Trophoblast cell (in vitro differentiated cells and primary cell): Measurements from ENCODE around the gene TOM1L2.
A peak's percentile ranks its signal among the peaks of the same experiment; 100 is the strongest.

Experiments used
- DNase-seq, 2 donors: peaks; one replicate each; pipeline ENCODE4 v3.0.0-alpha.2; 2016
- H2AFZ ChIP-seq: 2 replicates; pipeline ENCODE4 v1.6.1; 2013; ENCODE audit warnings: low read length, moderate library complexity, mild to moderate bottlenecking; ENCODE audit not compliant: insufficient read depth, poor library complexity
- H2AK5ac ChIP-seq: 2 replicates; pipeline ENCODE4 v1.6.1; 2013; ENCODE audit warnings: mild to moderate bottlenecking, low read length
- H2BK120ac ChIP-seq: 2 replicates; pipeline ENCODE4 v1.6.1; 2013; ENCODE audit warnings: low read length, mild to moderate bottlenecking, moderate library complexity; ENCODE audit not compliant: insufficient read depth, poor library complexity
- H2BK12ac ChIP-seq: 2 replicates; pipeline ENCODE4 v1.6.1; 2013; ENCODE audit warnings: mild to moderate bottlenecking, low read length, moderate library complexity
- H2BK5ac ChIP-seq: 2 replicates; pipeline ENCODE4 v1.6.1; 2013; ENCODE audit warnings: low read length, low read depth, moderate library complexity, mild to moderate bottlenecking; ENCODE audit not compliant: poor library complexity
- H3K14ac ChIP-seq: 2 replicates; pipeline ENCODE4 v1.6.1; 2013; ENCODE audit warnings: mild to moderate bottlenecking, low read length
- H3K18ac ChIP-seq: 2 replicates; pipeline ENCODE4 v1.6.1; 2013; ENCODE audit warnings: mild to moderate bottlenecking, low read length
- H3K23ac ChIP-seq: 2 replicates; pipeline ENCODE4 v1.6.1; 2013; ENCODE audit warnings: low read length
- H3K27ac ChIP-seq: 2 replicates; pipeline ENCODE4 v1.5.1; 2013; ENCODE audit warnings: low read depth, mild to moderate bottlenecking, inconsistent platforms, low read length, moderate library complexity
- H3K27me3 ChIP-seq: 2 replicates; pipeline ENCODE4 v1.6.1; 2013; ENCODE audit warnings: inconsistent platforms, mild to moderate bottlenecking, low read length, moderate library complexity; ENCODE audit not compliant: insufficient read depth
- H3K36me3 ChIP-seq, 2 experiments: 1 replicate in 1 of 2; 2 replicates in 1 of 2; pipeline ENCODE4 v1.6.1; 2013; ENCODE audit warnings: low read length in 2 of 2, mild to moderate bottlenecking in 2 of 2, moderate library complexity in 1 of 2; ENCODE audit not compliant: insufficient read depth in 2 of 2, control insufficient read depth in 1 of 2
- H3K4ac ChIP-seq: 2 replicates; pipeline ENCODE4 v1.6.1; 2013; ENCODE audit warnings: low read depth, mild to moderate bottlenecking, low read length, moderate library complexity
- H3K4me1 ChIP-seq, 2 experiments: 1 replicate in 1 of 2; 2 replicates in 1 of 2; pipeline ENCODE4 v1.6.1; 2013; ENCODE audit warnings: low read length in 2 of 2, mild to moderate bottlenecking in 2 of 2, moderate library complexity in 1 of 2; ENCODE audit not compliant: insufficient read depth in 2 of 2, control insufficient read depth in 1 of 2
- H3K4me2 ChIP-seq: 2 replicates; pipeline ENCODE4 v1.6.1; 2013; ENCODE audit warnings: inconsistent platforms, mild to moderate bottlenecking, low read length, moderate library complexity
- H3K4me3 ChIP-seq: 2 replicates; pipeline ENCODE4 v1.5.1; 2013; ENCODE audit warnings: mild to moderate bottlenecking, low read depth, low read length, inconsistent platforms
- H3K79me1 ChIP-seq: one replicate; pipeline ENCODE4 v1.6.1; 2013; ENCODE audit warnings: low read length
- H3K79me2 ChIP-seq: 2 replicates; pipeline ENCODE4 v1.6.1; 2013; ENCODE audit warnings: low read length, mild to moderate bottlenecking; ENCODE audit not compliant: control insufficient read depth, insufficient read depth, poor library complexity
- H3K9ac ChIP-seq: 2 replicates; pipeline ENCODE4 v1.6.1; 2013; ENCODE audit warnings: mild to moderate bottlenecking, low read length
- H3K9me3 ChIP-seq: 2 replicates; pipeline ENCODE4 v1.6.1; 2013; ENCODE audit warnings: low read depth, mild to moderate bottlenecking, control low read depth, inconsistent platforms, low read length; ENCODE audit not compliant: insufficient read depth
- H4K12ac ChIP-seq: 2 replicates; pipeline ENCODE4 v1.6.1; 2013; ENCODE audit warnings: low read depth, mild to moderate bottlenecking, low read length, moderate library complexity
- H4K8ac ChIP-seq: 2 replicates; pipeline ENCODE4 v1.6.1; 2013; ENCODE audit warnings: low read depth, mild to moderate bottlenecking, low read length, moderate library complexity
- H4K91ac ChIP-seq: one replicate; pipeline ENCODE4 v1.6.1; 2013; ENCODE audit warnings: low read depth, mild to moderate bottlenecking, low read length, moderate library complexity
- WGBS: extraction: QIAGEN DNeasy Blood & Tissue Kit; methylation state at CpG from one replicate; pipeline ENCODE4 v1.1.7; 2013; ENCODE audit warnings: missing lambda C conversion rate; ENCODE audit not compliant: insufficient read length, insufficient coverage; ENCODE audit errors: extremely low coverage; 5-methylcytosine and 5-hydroxymethylcytosine counted together

Gene TOM1L2

DNA sequence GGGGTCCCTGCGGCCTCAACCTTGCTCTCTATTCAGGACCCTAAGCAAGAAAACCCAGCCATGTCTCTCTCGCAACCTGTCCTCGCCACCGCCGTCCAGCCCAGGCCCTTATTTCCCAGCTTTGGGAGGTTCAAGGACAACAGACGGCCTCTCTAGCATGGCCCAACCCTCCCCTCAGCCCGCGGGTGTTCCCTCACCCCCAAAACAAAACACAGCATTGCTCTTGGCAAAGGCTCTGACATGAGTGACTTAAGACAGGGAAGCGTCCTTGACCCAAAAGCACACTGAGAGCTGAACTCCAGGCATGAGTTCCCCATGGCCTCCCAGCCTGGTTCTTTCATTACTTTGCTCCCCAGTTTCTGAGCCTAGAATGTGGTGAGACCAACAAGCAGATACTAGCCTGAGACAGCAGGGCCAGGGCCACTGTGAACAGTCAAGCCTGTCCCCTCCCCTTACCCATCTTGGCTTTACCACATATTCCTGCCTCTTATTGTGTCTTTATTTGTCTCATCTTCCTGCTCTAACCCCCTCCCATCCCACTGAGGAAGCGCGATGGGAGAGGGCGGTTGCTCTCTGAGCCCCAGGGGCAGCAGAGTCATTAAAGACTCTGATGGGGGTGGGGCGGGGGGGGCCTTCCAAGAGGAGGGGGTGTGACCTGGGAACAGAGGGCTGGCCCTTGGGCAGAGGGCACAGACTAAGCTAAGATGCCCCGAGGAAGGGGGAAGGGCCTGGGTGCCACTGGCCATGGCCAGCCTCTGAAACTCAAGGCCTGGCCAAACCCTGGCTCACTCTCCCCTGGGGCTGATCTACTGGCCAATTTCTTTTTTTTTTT, 147.2 kb downstream of the TOM1L2 start:
- peak overlapping the region; percentile 95 for H2BK120ac ChIP-seq
- peak overlapping the region; percentile 54 for H2BK5ac ChIP-seq
- H3K9ac ChIP-seq = no peak overlapping the region
- no peaks in the 10 kb centered on the region for H3K9me3 ChIP-seq
- peak overlapping the region; percentile 79 for H3K18ac ChIP-seq
- H4K91ac ChIP-seq = peak overlapping the region; percentile 95
- peak overlapping the region; percentile 21 for H4K8ac ChIP-seq
- peak overlapping the region; percentile 66 for H2AK5ac ChIP-seq
- H3K36me3 ChIP-seq = peaks cover 27 to 32% of the 10 kb centered on the region in 2 experiments
- no peak overlapping the region for H2AFZ ChIP-seq
- H3K27me3 ChIP-seq = no peaks in the 10 kb centered on the region
- no peak overlapping the region for H3K23ac ChIP-seq
- H3K79me1 ChIP-seq = peaks cover 27% of the 10 kb centered on the region
- H3K4me2 ChIP-seq = no peak overlapping the region
- H3K14ac ChIP-seq = peak overlapping the region; percentile 76
- H3K27ac ChIP-seq = peak overlapping the region; percentile 80
- H3K4me1 ChIP-seq = peaks cover 35 to 49% of the 10 kb centered on the region in 2 experiments
- peak overlapping the region; percentile 87 for H3K4ac ChIP-seq
- H2BK12ac ChIP-seq = peak overlapping the region; percentile 93
- no peak overlapping the region for H3K4me3 ChIP-seq
- WGBS = no CpG with 5 or more reads among the region's 14 CpGs
- peaks cover 26% of the 10 kb centered on the region for H3K79me2 ChIP-seq
- H4K12ac ChIP-seq = peak overlapping the region; percentile 4
- no peak for DNase-seq

DNA sequence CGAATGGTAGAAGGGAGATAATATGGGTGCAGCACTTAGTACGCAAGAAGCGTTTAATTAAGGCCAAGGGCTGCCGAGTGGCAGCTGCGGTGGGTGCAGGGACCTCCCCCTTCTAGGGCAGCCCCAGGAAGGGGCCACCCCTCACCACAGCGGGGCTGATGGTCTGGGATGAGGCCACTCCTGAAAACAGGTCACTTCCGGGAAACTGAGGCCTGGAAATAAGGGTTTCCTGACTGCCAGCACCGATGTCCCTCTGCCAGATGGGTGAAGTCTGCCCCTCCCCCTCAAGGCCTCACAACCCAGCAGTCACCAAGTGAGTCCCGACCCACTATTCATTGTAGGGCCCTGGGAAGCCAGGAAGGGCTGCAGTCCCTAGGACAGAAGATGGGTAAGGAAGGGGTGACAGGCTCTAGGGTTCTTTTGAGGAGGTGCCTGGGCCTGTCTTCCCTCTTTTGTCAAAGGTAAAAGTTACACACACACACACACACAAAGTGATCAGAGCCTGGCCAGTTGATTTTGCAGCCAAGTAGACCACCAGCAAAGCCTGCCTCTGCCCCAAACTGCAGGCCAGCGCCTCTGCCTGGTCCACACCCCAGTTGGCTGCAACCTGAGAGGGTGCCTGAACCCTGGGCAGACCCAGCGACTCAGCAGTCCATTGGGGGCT, 147.9 kb downstream of the TOM1L2 start:
- DNase-seq = no peak
- Histone ChIP-seq H3K27me3 (no peaks in the 10 kb centered on the region), H4K12ac (peak overlapping the region; percentile 36)

DNA sequence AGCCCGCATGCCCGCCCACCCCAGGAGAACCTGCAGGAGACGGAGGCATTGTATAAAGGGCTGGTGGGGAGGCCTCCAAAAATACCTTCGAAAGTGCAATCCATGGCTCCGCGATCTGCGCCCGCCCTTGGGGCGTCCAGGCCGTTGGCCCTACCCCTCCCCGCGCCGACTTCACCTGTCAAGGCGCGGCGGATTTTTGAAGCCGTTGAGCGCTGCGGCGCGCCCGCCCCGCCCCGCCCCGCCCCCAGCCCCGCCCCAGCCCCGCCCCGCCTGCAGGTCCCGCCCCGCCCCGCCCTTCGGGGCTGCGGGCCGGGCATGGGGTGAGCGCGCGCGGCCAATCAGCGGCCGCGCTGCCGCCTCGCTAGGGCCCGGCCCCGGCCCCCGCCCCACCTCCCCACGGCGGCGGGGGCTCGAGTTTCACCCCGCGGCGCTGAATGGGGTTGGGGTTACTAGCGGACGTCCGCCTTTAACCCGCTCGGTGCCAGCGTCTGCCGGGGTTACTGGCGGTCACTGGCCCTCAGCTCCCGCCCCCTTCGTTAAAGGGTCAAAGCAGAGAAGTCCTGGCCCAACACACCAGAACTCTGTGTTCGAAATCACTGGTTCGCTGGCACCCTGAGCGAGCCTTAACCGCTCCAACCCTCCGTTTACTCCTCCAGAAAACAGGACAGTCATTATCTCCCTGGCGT, 148.6 kb downstream of the TOM1L2 start:
- Histone ChIP-seq H3K4me3 (no peak overlapping the region), H3K27me3 (no peaks in the 10 kb centered on the region), H4K12ac (peak overlapping the region; percentile 36), H4K8ac (peak overlapping the region; percentile 80), H3K36me3 (peaks cover 40 to 42% of the 10 kb centered on the region in 2 experiments), H3K14ac (peak overlapping the region; percentile 81), H2BK12ac (peak overlapping the region; percentile 93), H2AK5ac (peak overlapping the region; percentile 79), H3K18ac (peak overlapping the region; percentile 83), H3K4me2 (peak overlapping the region; percentile 69), H3K27ac (peak overlapping the region; percentile 80), H3K23ac (no peak overlapping the region), H3K79me1 (peaks cover 27% of the 10 kb centered on the region), H3K4me1 (peaks cover 38 to 57% of the 10 kb centered on the region in 2 experiments), H3K79me2 (peaks cover 26% of the 10 kb centered on the region), H3K4ac (peak overlapping the region; percentile 87), H3K9me3 (peaks cover 4% of the 10 kb centered on the region), H2BK120ac (peak overlapping the region; percentile 95), H3K9ac (no peak overlapping the region), H2BK5ac (peak overlapping the region; percentile 90), H4K91ac (peak overlapping the region; percentile 95), H2AFZ (peak overlapping the region; percentile 38)
- peak; percentile 71 to 78 for DNase-seq
- WGBS = no CpG with 5 or more reads among the region's 69 CpGs

More for the DNA sequence above, 147.9 kb downstream of the TOM1L2 start:
- peak overlapping the region; percentile 87 for H3K4ac ChIP-seq
- H4K91ac ChIP-seq = peak overlapping the region; percentile 95
- H3K36me3 ChIP-seq = peaks cover 33 to 37% of the 10 kb centered on the region in 2 experiments
- no peak overlapping the region for H3K23ac ChIP-seq
- WGBS = no CpG with 5 or more reads among the region's 11 CpGs
- H2BK120ac ChIP-seq = peak overlapping the region; percentile 95
- H2AK5ac ChIP-seq = peak overlapping the region; percentile 79
- no peak overlapping the region for H3K9ac ChIP-seq
- peaks cover 27% of the 10 kb centered on the region for H3K79me1 ChIP-seq
- H2BK5ac ChIP-seq = peak overlapping the region; percentile 90
- H4K8ac ChIP-seq = peak overlapping the region; percentile 80
- H3K27ac ChIP-seq = peak overlapping the region; percentile 80
- peak overlapping the region; percentile 81 for H3K14ac ChIP-seq
- peaks cover 38 to 56% of the 10 kb centered on the region in 2 experiments for H3K4me1 ChIP-seq
- no peaks in the 10 kb centered on the region for H3K9me3 ChIP-seq
- H2AFZ ChIP-seq = peak overlapping the region; percentile 38
- H2BK12ac ChIP-seq = peak overlapping the region; percentile 93
- H3K4me2 ChIP-seq = peak overlapping the region; percentile 64
- peaks cover 26% of the 10 kb centered on the region for H3K79me2 ChIP-seq
- H3K4me3 ChIP-seq = no peak overlapping the region
- peak overlapping the region; percentile 79 for H3K18ac ChIP-seq

DNA sequence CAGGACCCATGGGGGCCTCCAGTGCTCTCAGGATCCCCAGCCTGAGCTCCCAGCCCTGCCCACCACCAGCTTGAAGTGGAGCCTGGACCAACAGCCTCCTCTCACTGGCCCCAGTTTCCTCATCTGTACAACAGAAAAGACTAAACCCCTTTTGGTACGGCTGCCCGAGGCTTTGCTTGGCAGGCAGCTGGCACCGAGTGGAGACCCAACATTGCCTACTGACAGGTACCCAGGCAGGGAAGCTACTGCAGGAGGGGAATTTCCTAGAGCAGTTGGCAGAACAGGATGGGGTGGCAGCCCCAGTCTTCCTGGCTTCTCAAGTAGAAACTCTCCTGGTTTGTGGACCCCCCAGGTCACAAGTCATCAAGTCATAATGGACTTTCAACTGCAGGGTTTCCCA, 149.6 kb downstream of the TOM1L2 start:
- peaks cover 41 to 42% of the 10 kb centered on the region in 2 experiments for H3K36me3 ChIP-seq
- no peak overlapping the region for H4K12ac ChIP-seq
- H2AK5ac ChIP-seq = peak overlapping the region; percentile 78
- WGBS = no CpG with 5 or more reads among the region's 3 CpGs
- no peak overlapping the region for H3K9ac ChIP-seq
- H3K27me3 ChIP-seq = no peaks in the 10 kb centered on the region
- H3K4me3 ChIP-seq = no peak overlapping the region
- peak overlapping the region; percentile 21 for H4K8ac ChIP-seq
- H3K18ac ChIP-seq = peak overlapping the region; percentile 79
- H3K4me2 ChIP-seq = peak overlapping the region; percentile 69
- peaks cover 4% of the 10 kb centered on the region for H3K9me3 ChIP-seq
- H3K79me1 ChIP-seq = peaks cover 27% of the 10 kb centered on the region
- no peak overlapping the region for H3K23ac ChIP-seq
- H2BK120ac ChIP-seq = peak overlapping the region; percentile 34
- no peak overlapping the region for H2BK5ac ChIP-seq
- H3K27ac ChIP-seq = no peak overlapping the region
- peak overlapping the region; percentile 41 for H2BK12ac ChIP-seq
- peak overlapping the region; percentile 25 for H2AFZ ChIP-seq
- peak overlapping the region; percentile 28 for H3K14ac ChIP-seq
- H3K4me1 ChIP-seq = peaks cover 38 to 57% of the 10 kb centered on the region in 2 experiments
- H3K4ac ChIP-seq = peak overlapping the region; percentile 87
- H4K91ac ChIP-seq = peak overlapping the region; percentile 48
- no peak for DNase-seq
- H3K79me2 ChIP-seq = peaks cover 24% of the 10 kb centered on the region
